HG03280 (cell line): Measurements from ENCODE around the gene MINDY4.
A peak's percentile ranks its signal among the peaks of the same experiment; 100 is the strongest.

ENCODE experiments used
- ATAC-seq: cut with Tn5 transposase; IDR thresholded peaks from one replicate; pipeline ENCODE4 v1.9.1; 2021; ENCODE audit warnings: mild to moderate bottlenecking, moderate library complexity; ENCODE audit not compliant: unreplicated experiment

Gene MINDY4

GRCh38 chr7:30771174-30771879 lies at the start of gene MINDY4:
Gene MINDY4, plus strand, starts transcription at chr7:30771417. Its CDS starts 77 bp downstream, at chr7:30771494.
- peak; percentile 89 for ATAC-seq

- ATAC-seq = no peak
These were observed 49.0 kb upstream of the MINDY4 start for GRCh38 chr7:30722187-30722586.

- ATAC-seq = no peak
These were observed 48.5 kb upstream of the MINDY4 start for GRCh38 chr7:30722671-30723070.

- no peak for ATAC-seq
These were observed 47.4 kb upstream of the MINDY4 start for GRCh38 chr7:30723776-30724175.

- ATAC-seq = no peak
These were observed 44.8 kb upstream of the MINDY4 start for GRCh38 chr7:30726296-30727006.

- ATAC-seq = no peak
These were observed 43.9 kb upstream of the MINDY4 start for GRCh38 chr7:30727061-30727945.

- no peak for ATAC-seq
These were observed 42.6 kb upstream of the MINDY4 start for GRCh38 chr7:30728591-30729100.

- no peak for ATAC-seq
These were observed 41.6 kb upstream of the MINDY4 start for GRCh38 chr7:30729642-30730041.

- ATAC-seq = no peak
These were observed 41.1 kb upstream of the MINDY4 start for GRCh38 chr7:30730097-30730496.

- no peak for ATAC-seq
These were observed 40.2 kb upstream of the MINDY4 start for GRCh38 chr7:30730996-30731395.

- no peak for ATAC-seq
These were observed 39.6 kb upstream of the MINDY4 start for GRCh38 chr7:30731581-30731980.

- no peak for ATAC-seq
These were observed 38.6 kb upstream of the MINDY4 start for GRCh38 chr7:30732606-30733005.

- ATAC-seq = no peak
These were observed 38.0 kb upstream of the MINDY4 start for GRCh38 chr7:30733216-30733615.

- no peak for ATAC-seq
These were observed 37.5 kb upstream of the MINDY4 start for GRCh38 chr7:30733691-30734090.

GRCh38 chr7:30734497-30734896 lies 36.7 kb upstream of the MINDY4 start:
- ATAC-seq = no peak

- no peak for ATAC-seq
These were observed 35.6 kb upstream of the MINDY4 start for GRCh38 chr7:30735631-30736030.

- ATAC-seq = no peak
These were observed 34.9 kb upstream of the MINDY4 start for GRCh38 chr7:30736291-30736690.

- no peak for ATAC-seq
These were observed 32.9 kb upstream of the MINDY4 start for GRCh38 chr7:30738026-30738915.

- no peak for ATAC-seq
These were observed 31.5 kb upstream of the MINDY4 start for GRCh38 chr7:30739691-30740090.
